Transverse colon (tissue), 4 donors: ENCODE measurements around the gene CADM2.

ENCODE experiments used
- CTCF ChIP-seq, 5 experiments: fragments of 200-600 bp in 3 of 5; fragments of 450-650 bp in 2 of 5; sonication (generic) in 3 of 5; IDR thresholded peaks; 1 replicate in 2 of 5; 2 replicates in 3 of 5; pipeline ENCODE4 v1.5.1; 2016 to 2017; ENCODE audit warnings: antibody characterized with exemption in 5 of 5, inconsistent platforms in 3 of 5, mild to moderate bottlenecking in 2 of 5, moderate library complexity in 1 of 5
- EP300 ChIP-seq: sonication (generic); formaldehyde crosslinking; IDR thresholded peaks from one replicate; pipeline ENCODE4 v1.6.1; 2017; ENCODE audit warnings: antibody characterized with exemption, low read depth
- POLR2AphosphoS5 ChIP-seq, 3 donors: sonication (generic); formaldehyde crosslinking; IDR thresholded peaks; one replicate each; pipeline ENCODE4 v1.6.1; 2016; ENCODE audit warnings: antibody characterized with exemption in 3 of 3

GRCh38 chr3:86037916-86038315 lies 1079.1 kb downstream of the CADM2 start:
- TF ChIP-seq CTCF (IDR thresholded peaks at IDR 0.05): no peak
- TF ChIP-seq EP300: no peak
- TF ChIP-seq POLR2AphosphoS5 (IDR thresholded peaks at IDR 0.05): no peak
